ENCODE measurements around the gene PUSL1.

DNA sequence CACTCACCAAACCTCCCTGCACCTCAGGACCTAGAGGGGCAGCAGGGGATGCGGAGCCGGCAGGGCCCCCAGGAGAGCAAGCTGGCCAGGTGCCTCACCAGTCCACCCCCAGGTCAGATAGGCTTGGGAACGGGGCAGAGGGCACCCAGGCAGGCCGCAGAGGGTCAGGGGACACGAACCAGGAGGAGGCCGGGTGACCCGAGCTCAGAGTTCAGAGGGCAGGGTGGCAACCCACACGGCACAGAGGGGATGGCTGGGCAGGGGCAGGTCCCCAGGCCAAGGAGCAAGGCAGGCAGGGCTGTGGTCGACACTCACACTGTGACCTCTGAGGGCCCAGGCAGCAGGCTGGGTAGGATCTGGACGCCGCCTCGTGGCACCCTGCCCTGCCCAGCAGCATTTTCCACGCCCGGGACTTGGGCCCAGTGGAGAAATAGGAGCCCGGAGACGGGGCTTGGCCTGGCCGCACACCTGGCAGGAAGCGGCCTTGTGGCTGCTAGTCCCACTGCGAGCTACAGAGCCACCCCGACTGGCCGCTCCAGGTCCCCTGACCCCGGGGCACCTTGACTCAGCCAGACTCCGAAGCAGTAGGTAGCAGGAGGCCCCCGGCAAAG is 35.5 kb downstream of the PUSL1 start:
- TF ChIP-seq CTCF (IDR thresholded peaks at IDR 0.05 in 4 of 5, conservative IDR thresholded peaks at IDR 0.05 in 1 of 5) (no peak), POLR2A (IDR thresholded peaks at IDR 0.05) (peak in 1 of 2 donors; percentile 8)
